HFF-Myc (cell line): ENCODE results near the gene ACOX3.
"Not testable (repeated sequence)": the region's sequence is repeated elsewhere in the genome, so short reads cannot be mapped to it uniquely, and the experiment has no call there.

Source experiments
- DNase-seq: peaks from one replicate; pipeline ENCODE4 v3.0.0-alpha.2; 2011; ENCODE audit warnings: low read depth; ENCODE audit errors: extremely low read depth
- H3K4me3 ChIP-seq: replicated peaks from 2 replicates; pipeline ENCODE4 v1.5.1; 2011; ENCODE audit warnings: low read depth, mild to moderate bottlenecking, control low read depth, low read length
- TF ChIP-seq, protein P1 (sequence below): IDR thresholded peaks from 2 replicates; pipeline ENCODE4 v1.5.1; 2012; ENCODE audit warnings: mild to moderate bottlenecking, low read depth, low read length, control low read depth; ENCODE audit errors: missing control alignments

ACOX3 gene

DNA sequence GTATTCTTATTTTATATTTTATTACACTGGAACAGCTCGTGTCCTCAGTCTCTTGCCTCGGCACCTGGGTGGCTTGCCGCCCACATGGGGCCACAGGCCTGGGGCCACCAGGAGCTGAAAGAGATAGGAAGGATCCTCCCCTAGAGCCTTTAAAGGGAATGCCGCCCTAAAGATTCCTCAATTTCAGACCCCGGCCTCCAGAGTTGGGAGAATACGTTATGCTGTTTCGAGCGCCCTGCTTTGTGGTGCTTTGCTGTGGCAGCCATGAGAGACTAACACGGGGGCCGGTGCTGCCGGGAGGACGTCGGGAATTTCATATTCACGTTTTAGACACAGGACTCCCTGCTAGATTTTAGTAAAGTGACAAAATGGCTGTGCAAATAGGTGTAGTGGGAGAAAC is 33.2 kb downstream of the ACOX3 start:
- no peak for DNase-seq
- no peak overlapping the region for H3K4me3 ChIP-seq
- TF ChIP-seq, protein P1, sequence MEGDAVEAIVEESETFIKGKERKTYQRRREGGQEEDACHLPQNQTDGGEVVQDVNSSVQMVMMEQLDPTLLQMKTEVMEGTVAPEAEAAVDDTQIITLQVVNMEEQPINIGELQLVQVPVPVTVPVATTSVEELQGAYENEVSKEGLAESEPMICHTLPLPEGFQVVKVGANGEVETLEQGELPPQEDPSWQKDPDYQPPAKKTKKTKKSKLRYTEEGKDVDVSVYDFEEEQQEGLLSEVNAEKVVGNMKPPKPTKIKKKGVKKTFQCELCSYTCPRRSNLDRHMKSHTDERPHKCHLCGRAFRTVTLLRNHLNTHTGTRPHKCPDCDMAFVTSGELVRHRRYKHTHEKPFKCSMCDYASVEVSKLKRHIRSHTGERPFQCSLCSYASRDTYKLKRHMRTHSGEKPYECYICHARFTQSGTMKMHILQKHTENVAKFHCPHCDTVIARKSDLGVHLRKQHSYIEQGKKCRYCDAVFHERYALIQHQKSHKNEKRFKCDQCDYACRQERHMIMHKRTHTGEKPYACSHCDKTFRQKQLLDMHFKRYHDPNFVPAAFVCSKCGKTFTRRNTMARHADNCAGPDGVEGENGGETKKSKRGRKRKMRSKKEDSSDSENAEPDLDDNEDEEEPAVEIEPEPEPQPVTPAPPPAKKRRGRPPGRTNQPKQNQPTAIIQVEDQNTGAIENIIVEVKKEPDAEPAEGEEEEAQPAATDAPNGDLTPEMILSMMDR, result no peak

DNA sequence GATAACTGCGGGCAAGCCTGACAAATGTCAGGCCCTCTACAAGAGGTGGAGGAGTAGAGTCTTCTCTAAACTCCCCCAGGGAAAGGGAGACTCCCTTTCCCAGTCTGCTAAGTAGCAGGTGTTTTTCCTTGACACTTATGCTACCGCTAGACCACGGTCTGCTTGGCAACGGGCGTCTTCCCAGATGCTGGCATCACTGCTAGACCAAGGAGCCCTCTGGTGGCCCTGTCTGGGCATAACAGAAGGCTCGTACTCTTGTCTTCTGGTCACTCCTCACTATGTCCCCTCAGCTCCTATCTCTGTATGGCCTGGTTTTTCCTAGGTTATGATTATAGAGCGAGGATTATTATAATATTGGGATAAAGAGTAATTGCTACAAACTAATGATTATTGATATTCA is 33.6 kb downstream of the ACOX3 start:
- H3K4me3 ChIP-seq, DNase-seq: not testable (repeated sequence)
- TF ChIP-seq, protein P1, result peak; percentile 46

DNA sequence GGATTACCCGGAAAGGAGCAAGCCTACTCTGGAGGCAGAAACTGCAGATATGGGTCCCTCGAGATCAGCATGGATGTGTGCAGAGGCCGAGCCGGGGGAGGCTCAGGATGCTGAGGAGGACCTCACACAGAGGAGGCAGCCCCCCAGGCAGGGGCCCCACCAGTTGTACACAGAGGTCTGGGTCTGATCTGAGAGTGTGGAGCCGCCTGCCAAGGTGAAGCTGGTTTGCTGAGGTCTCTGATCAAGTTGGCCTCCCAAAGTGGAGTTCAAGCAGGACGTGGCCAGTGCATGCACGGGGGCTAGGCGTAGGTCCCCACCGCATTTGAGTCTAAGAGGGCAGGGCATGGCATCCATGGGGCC is 35.0 kb downstream of the ACOX3 start:
- TF ChIP-seq, protein P1, result no peak
- DNase-seq, result no peak
- no peak overlapping the region for H3K4me3 ChIP-seq

DNA sequence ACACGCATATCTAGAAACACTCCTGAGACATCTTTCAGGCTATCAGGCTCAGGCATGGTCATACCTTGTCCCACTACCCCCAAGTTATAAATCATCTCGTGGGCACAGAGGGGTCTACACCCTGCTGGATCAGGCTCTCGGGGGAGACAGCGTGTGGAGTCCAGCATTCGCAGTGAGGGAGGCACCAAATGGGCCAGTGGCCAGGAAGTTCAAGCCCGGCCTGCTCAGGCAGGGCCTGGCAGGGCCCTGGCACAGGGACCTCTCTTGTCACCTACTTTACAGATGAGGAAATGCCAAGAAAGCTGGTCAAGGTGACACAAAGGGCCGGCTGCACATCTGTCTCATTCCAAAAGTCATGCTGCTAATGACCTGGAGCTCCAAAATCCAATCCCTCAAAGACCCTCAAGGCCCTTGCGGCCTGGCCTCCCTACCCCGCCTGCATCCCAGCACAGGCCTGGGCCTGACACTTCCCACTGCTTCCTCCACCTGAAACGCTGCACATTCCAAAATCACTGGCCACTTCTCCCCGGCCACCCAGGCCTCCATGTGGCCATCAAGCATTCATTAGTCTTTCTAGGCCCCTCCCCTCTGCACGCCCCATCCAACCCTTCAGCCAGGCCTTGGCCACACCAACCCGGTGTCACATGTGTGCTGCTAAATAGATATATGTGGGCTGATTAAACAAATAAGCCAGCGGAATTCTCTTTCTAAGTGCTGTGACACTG is 35.6 kb downstream of the ACOX3 start:
- TF ChIP-seq, protein P1, result no peak
- no peak overlapping the region for H3K4me3 ChIP-seq
- DNase-seq, result no peak

DNA sequence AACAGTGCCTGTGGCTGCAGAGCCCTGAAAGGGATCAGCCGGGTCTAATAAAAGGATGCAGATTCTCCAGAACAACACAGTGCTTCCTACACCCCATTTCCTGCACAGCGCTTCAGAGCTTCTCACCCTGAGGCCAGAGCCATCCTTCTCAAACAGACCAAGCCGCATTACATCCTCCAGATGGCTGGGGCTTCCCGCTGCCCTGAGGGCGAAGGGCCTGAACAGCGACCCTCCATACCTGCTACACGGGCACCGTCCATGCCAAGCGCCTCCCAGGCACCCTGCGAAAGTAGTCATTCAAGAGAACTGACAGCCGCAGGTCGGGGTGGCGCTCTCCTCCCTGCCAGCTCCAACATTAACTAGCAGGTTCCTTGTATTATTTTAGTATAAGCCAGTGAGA is 36.5 kb downstream of the ACOX3 start:
- no peak for DNase-seq
- no peak overlapping the region for H3K4me3 ChIP-seq
- TF ChIP-seq, protein P1, result no peak

DNA sequence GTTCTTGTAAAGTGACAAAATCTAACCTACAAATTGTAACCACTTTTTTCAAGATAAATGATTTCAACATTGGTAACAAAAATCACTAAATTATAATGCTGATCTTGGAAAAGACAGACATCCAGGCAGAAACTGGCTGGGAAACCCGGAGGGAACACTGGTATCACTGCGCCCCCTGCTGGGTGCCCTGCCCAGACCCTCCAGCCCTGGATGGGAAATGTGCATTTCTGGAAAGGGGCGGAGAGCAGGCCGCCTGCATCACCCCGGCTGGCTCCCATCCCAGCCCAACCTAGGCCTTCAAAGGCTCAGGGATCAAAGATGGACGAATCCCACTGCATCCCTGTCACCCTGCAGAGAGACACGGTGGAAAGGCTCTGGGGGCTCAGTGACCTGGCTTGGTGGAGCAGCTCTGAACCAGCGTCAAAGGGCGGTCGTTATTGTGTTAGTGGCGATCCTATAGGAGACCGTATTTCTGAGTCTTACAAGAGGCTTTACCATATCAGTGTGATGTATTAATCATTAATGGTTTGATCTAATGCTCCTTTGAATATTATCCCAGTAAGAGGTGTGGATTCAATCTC is 37.3 kb downstream of the ACOX3 start:
- peak; percentile 59 for DNase-seq
- no peak overlapping the region for H3K4me3 ChIP-seq
- TF ChIP-seq, protein P1, result peak; percentile 95
